ENCODE data around the gene HSPG2. TPM values are rescaled to one million over a fixed set of nuclear protein-coding genes. Genes with fewer than 3 reads are reported as not detected.
A peak's percentile ranks its signal among the peaks of the same experiment; 100 is the strongest.

HSPG2 gene
- total and polyA plus RNA-seq, 5 experiments from 2014 or later = 0.46 to 7.2 (median 3.6) TPM; not detected in 1

GRCh38 chr1:21937372-21938121, 437 bp upstream of the HSPG2 start:
- H3K27me3 Mint-ChIP-seq = peaks cover 0 to 11% (median 5%) of the 10 kb centered on the region in 5 donors
- peak overlapping the region; percentile 37 to 91 (median 84) for H3K27ac Mint-ChIP-seq
- DNase-seq (peak; percentile 41 to 80 (median 65)), ATAC-seq (peak; percentile 83 to 85)
- no peaks in the 10 kb centered on the region for H3K9me3 Mint-ChIP-seq
- peaks cover 11 to 41% (median 24%) of the 10 kb centered on the region in 4 donors for H3K4me1 Mint-ChIP-seq
- H3K36me3 Mint-ChIP-seq = peaks cover 0 to 3% (median 0%) of the 10 kb centered on the region in 3 donors
- POLR2A ChIA-PET = interaction anchor here (1.0 to 3.7 kb wide), 3 partner anchors 19 to 155 kb away, joined by 3 to 27 read pairs (median 4); partner anchors contain the start of gene USP48
- peak overlapping the region; percentile 82 to 100 (median 92) for H3K4me3 Mint-ChIP-seq

- ATAC-seq (peak; percentile 16 to 21), DNase-seq (peak in 2 of 10 donors; percentile 13 to 16)
- no peaks in the 10 kb centered on the region for H3K9me3 Mint-ChIP-seq
- H3K4me3 Mint-ChIP-seq = peak overlapping the region; percentile 46 to 85 (median 73)
- peak overlapping the region in 1 of 10 donors; percentile 57 for H3K27ac Mint-ChIP-seq
- peaks cover 0 to 11% (median 5%) of the 10 kb centered on the region in 5 donors for H3K27me3 Mint-ChIP-seq
- H3K4me1 Mint-ChIP-seq = peaks cover 11 to 41% (median 24%) of the 10 kb centered on the region in 4 donors
- H3K36me3 Mint-ChIP-seq = peaks cover 0 to 3% (median 0%) of the 10 kb centered on the region in 3 donors
- POLR2A ChIA-PET = interaction anchor here (1.1 to 1.8 kb wide), 2 partner anchors 21 to 154 kb away, joined by 4 to 8 read pairs; partner anchors contain the start of gene USP48
Observed at GRCh38 chr1:21936366-21937031, 611 bp downstream of the HSPG2 start.

DNA sequence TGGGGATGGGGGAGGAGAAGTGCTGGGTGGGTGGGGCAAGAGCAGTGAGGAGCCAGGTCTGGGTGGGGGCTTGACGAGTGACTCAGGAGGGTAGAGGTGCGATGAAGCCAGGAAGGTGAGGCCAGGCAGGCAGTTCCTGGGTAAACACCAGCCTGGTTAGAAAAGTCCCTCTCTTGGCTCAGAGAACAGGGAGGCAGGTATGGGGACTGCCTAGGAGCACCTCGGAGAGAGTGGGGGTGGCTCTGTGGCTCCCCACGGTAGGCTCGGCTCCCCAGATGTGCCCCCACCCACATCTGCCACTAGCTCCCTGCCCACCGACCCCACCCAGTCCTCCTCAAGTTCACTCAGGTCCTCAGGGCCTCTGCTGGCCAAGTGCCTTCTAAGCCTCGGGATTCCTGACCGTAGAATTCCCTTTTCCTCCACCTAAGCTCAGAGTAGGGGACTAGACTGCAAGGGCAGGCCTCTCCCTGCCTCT, 1.2 kb downstream of the HSPG2 start:
- Mint-ChIP-seq H3K9me3 (no peaks in the 10 kb centered on the region), H3K27ac (peak overlapping the region in 4 of 10 donors; percentile 22 to 87 (median 68)), H3K27me3 (peaks cover 0 to 11% (median 5%) of the 10 kb centered on the region in 5 donors), H3K4me3 (peak overlapping the region; percentile 26 to 85 (median 72)), H3K36me3 (peaks cover 0 to 3% (median 0%) of the 10 kb centered on the region in 3 donors), H3K4me1 (peaks cover 11 to 41% (median 24%) of the 10 kb centered on the region in 4 donors)
- DNase-seq = no peak
- POLR2A ChIA-PET = interaction anchor here (0.6 to 1.8 kb wide), 2 partner anchors 22 to 141 kb away, joined by 6 to 8 read pairs; no protein-coding TSS in a partner anchor
- ATAC-seq = no peak

GRCh38 chr1:21935393-21935804, 1.7 kb downstream of the HSPG2 start:
- POLR2A ChIA-PET = interaction anchor here (0.6 to 1.8 kb wide), 2 partner anchors 22 to 140 kb away, joined by 6 to 8 read pairs; no protein-coding TSS in a partner anchor
- peak overlapping the region in 9 of 10 donors; percentile 46 to 85 (median 70) for H3K4me3 Mint-ChIP-seq

GRCh38 chr1:21933397-21934248, 3.5 kb downstream of the HSPG2 start:
- H3K27me3 Mint-ChIP-seq = peaks cover 0 to 11% (median 4%) of the 10 kb centered on the region in 5 donors
- H3K4me1 Mint-ChIP-seq = peaks cover 11 to 39% (median 24%) of the 10 kb centered on the region in 4 donors
- H3K36me3 Mint-ChIP-seq = peaks cover 0 to 3% (median 0%) of the 10 kb centered on the region in 3 donors
- no peaks in the 10 kb centered on the region for H3K9me3 Mint-ChIP-seq
- DNase-seq = no peak
- peak overlapping the region in 5 of 10 donors; percentile 24 to 83 (median 48) for H3K27ac Mint-ChIP-seq
- peak overlapping the region in 3 of 10 donors; percentile 22 to 52 (median 39) for H3K4me3 Mint-ChIP-seq
- POLR2A ChIA-PET = interaction anchor here (0.7 kb wide), 1 partner anchor 151 kb away, joined by 9 read pairs; the partner anchor contains the start of gene USP48
- peak in 1 of 2 donors; percentile 26 for ATAC-seq

More at GRCh38 chr1:21935393-21935804, 1.7 kb downstream of the HSPG2 start:
- Mint-ChIP-seq H3K9me3 (no peaks in the 10 kb centered on the region), H3K4me1 (peaks cover 11 to 41% (median 24%) of the 10 kb centered on the region in 4 donors), H3K27ac (peak overlapping the region in 5 of 10 donors; percentile 49 to 87 (median 81)), H3K27me3 (peaks cover 0 to 11% (median 5%) of the 10 kb centered on the region in 5 donors), H3K36me3 (peaks cover 0 to 3% (median 0%) of the 10 kb centered on the region in 3 donors)
- ATAC-seq (no peak), DNase-seq (no peak)

DNA sequence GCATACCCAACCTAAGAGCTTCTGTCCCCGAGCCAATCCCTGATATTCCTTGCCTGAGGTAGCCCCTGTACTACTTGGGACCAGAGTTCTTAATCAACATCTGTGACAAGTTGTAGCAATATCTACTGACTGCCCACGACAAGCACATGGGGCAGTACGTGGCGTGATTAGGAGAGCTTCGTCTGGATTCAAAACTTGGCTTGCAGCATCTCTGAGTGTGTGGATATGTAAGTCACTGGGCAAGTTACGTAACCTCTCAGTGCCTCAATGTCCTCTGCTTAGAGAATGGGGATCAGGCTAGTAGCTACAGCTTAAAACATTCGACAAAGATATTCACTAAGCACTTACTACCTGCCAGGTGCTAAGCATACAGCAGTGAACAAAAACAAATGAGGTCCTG, 5.0 kb downstream of the HSPG2 start:
- Mint-ChIP-seq H3K27me3 (peaks cover 0 to 7% (median 0%) of the 10 kb centered on the region in 5 donors), H3K4me1 (peaks cover 3 to 26% (median 19%) of the 10 kb centered on the region in 4 donors), H3K4me3 (peak overlapping the region in 2 of 10 donors; percentile 16 to 29), H3K27ac (peak overlapping the region in 2 of 10 donors; percentile 22 to 29), H3K9me3 (no peaks in the 10 kb centered on the region), H3K36me3 (no peaks in the 10 kb centered on the region)
- POLR2A ChIA-PET = no interaction called here
- no peak for ATAC-seq
- DNase-seq = no peak

GRCh38 chr1:21931171-21932093, 5.7 kb downstream of the HSPG2 start:
- Mint-ChIP-seq H3K27ac (no peak overlapping the region), H3K4me1 (peaks cover 3 to 26% (median 17%) of the 10 kb centered on the region in 4 donors), H3K27me3 (peaks cover 0 to 7% (median 0%) of the 10 kb centered on the region in 5 donors), H3K9me3 (no peaks in the 10 kb centered on the region), H3K36me3 (no peaks in the 10 kb centered on the region), H3K4me3 (no peak overlapping the region)
- POLR2A ChIA-PET = no interaction called here
- ATAC-seq (no peak), DNase-seq (no peak)

GRCh38 chr1:21930629-21931170, 6.4 kb downstream of the HSPG2 start:
- H3K36me3 Mint-ChIP-seq = no peaks in the 10 kb centered on the region
- H3K4me1 Mint-ChIP-seq = peaks cover 3 to 19% (median 13%) of the 10 kb centered on the region in 4 donors
- no peak for ATAC-seq
- H3K9me3 Mint-ChIP-seq = no peaks in the 10 kb centered on the region
- no peak overlapping the region for H3K4me3 Mint-ChIP-seq
- no peak for DNase-seq
- POLR2A ChIA-PET = no interaction called here
- H3K27me3 Mint-ChIP-seq = peaks cover 0 to 7% (median 0%) of the 10 kb centered on the region in 5 donors
- no peak overlapping the region for H3K27ac Mint-ChIP-seq

GRCh38 chr1:21930080-21930571, 7.0 kb downstream of the HSPG2 start:
- no peaks in the 10 kb centered on the region for H3K9me3 Mint-ChIP-seq
- ATAC-seq (no peak), DNase-seq (no peak)
- POLR2A ChIA-PET = no interaction called here
- peak overlapping the region in 3 of 10 donors; percentile 10 to 30 (median 24) for H3K27ac Mint-ChIP-seq
- peaks cover 3 to 14% (median 9%) of the 10 kb centered on the region in 4 donors for H3K4me1 Mint-ChIP-seq
- H3K27me3 Mint-ChIP-seq = peaks cover 0 to 7% (median 0%) of the 10 kb centered on the region in 5 donors
- H3K4me3 Mint-ChIP-seq = no peak overlapping the region
- H3K36me3 Mint-ChIP-seq = no peaks in the 10 kb centered on the region

- DNase-seq (no peak), ATAC-seq (no peak)
- Mint-ChIP-seq H3K27ac (peak overlapping the region in 1 of 10 donors; percentile 44), H3K36me3 (no peaks in the 10 kb centered on the region), H3K4me1 (no peaks in the 10 kb centered on the region), H3K9me3 (no peaks in the 10 kb centered on the region), H3K4me3 (no peak overlapping the region), H3K27me3 (no peaks in the 10 kb centered on the region)
- POLR2A ChIA-PET = no interaction called here
Observed at GRCh38 chr1:21927533-21928237, 9.4 kb downstream of the HSPG2 start.
